ENCODE results near the gene VPS9D1.

The VPS9D1 gene

GRCh38 chr16:89716916-89717687 is 3.6 kb downstream of the VPS9D1 start:
- Histone ChIP-seq H3K9me3 (ENCODE audit: low read length) (no peaks in the 10 kb centered on the region), H3K4me3 (ENCODE audit: low read depth in 1 of 2, low read length in 2 of 2) (no peak overlapping the region), H3K9ac (ENCODE audit: low read length) (no peak overlapping the region), H3K27ac (ENCODE audit: low read depth, low read length) (no peak overlapping the region), H3K36me3 (ENCODE audit: insufficient read depth, low read length) (no peaks in the 10 kb centered on the region), H3K4me1 (ENCODE audit: insufficient read depth, low read length) (no peaks in the 10 kb centered on the region), H3K27me3 (ENCODE audit: control insufficient read depth in 1 of 2, insufficient read depth in 2 of 2, low read length in 2 of 2) (peaks cover 0 to 8% of the 10 kb centered on the region in 2 donors)

GRCh38 chr16:89716493-89716892 is 4.2 kb downstream of the VPS9D1 start:
- Histone ChIP-seq H3K36me3 (ENCODE audit: insufficient read depth, low read length) (no peaks in the 10 kb centered on the region), H3K9ac (ENCODE audit: low read length) (no peak overlapping the region), H3K4me1 (ENCODE audit: insufficient read depth, low read length) (no peaks in the 10 kb centered on the region), H3K27me3 (ENCODE audit: control insufficient read depth in 1 of 2, insufficient read depth in 2 of 2, low read length in 2 of 2) (peaks cover 0 to 12% of the 10 kb centered on the region in 2 donors), H3K27ac (ENCODE audit: low read depth, low read length) (no peak overlapping the region), H3K9me3 (ENCODE audit: low read length) (no peaks in the 10 kb centered on the region), H3K4me3 (ENCODE audit: low read depth in 1 of 2, low read length in 2 of 2) (no peak overlapping the region)

- no peaks in the 10 kb centered on the region for H3K4me1 ChIP-seq (ENCODE audit: insufficient read depth, low read length)
- no peak overlapping the region for H3K9ac ChIP-seq (ENCODE audit: low read length)
- H3K4me3 ChIP-seq (ENCODE audit: low read depth in 1 of 2, low read length in 2 of 2) = no peak overlapping the region
- H3K9me3 ChIP-seq (ENCODE audit: low read length) = no peaks in the 10 kb centered on the region
- no peaks in the 10 kb centered on the region for H3K36me3 ChIP-seq (ENCODE audit: insufficient read depth, low read length)
- peaks cover 0 to 12% of the 10 kb centered on the region in 2 donors for H3K27me3 ChIP-seq (ENCODE audit: control insufficient read depth in 1 of 2, insufficient read depth in 2 of 2, low read length in 2 of 2)
- H3K27ac ChIP-seq (ENCODE audit: low read depth, low read length) = no peak overlapping the region
These were observed 8.4 kb downstream of the VPS9D1 start for GRCh38 chr16:89712274-89712781.

GRCh38 chr16:89711601-89712273 is 9.0 kb downstream of the VPS9D1 start:
- Histone ChIP-seq H3K27ac (ENCODE audit: low read depth, low read length) (no peak overlapping the region), H3K4me3 (ENCODE audit: low read depth in 1 of 2, low read length in 2 of 2) (no peak overlapping the region), H3K4me1 (ENCODE audit: insufficient read depth, low read length) (no peaks in the 10 kb centered on the region), H3K9me3 (ENCODE audit: low read length) (no peaks in the 10 kb centered on the region), H3K9ac (ENCODE audit: low read length) (no peak overlapping the region), H3K27me3 (ENCODE audit: control insufficient read depth in 1 of 2, insufficient read depth in 2 of 2, low read length in 2 of 2) (peaks cover 0 to 12% of the 10 kb centered on the region in 2 donors), H3K36me3 (ENCODE audit: insufficient read depth, low read length) (no peaks in the 10 kb centered on the region)

- no peaks in the 10 kb centered on the region for H3K36me3 ChIP-seq (ENCODE audit: insufficient read depth, low read length)
- H3K4me1 ChIP-seq (ENCODE audit: insufficient read depth, low read length) = no peaks in the 10 kb centered on the region
- H3K9ac ChIP-seq (ENCODE audit: low read length) = no peak overlapping the region
- H3K27ac ChIP-seq (ENCODE audit: low read depth, low read length) = no peak overlapping the region
- H3K27me3 ChIP-seq (ENCODE audit: control insufficient read depth in 1 of 2, insufficient read depth in 2 of 2, low read length in 2 of 2) = peaks cover 0 to 12% of the 10 kb centered on the region in 2 donors
- H3K9me3 ChIP-seq (ENCODE audit: low read length) = no peaks in the 10 kb centered on the region
- no peak overlapping the region for H3K4me3 ChIP-seq (ENCODE audit: low read depth in 1 of 2, low read length in 2 of 2)
These were observed 9.8 kb downstream of the VPS9D1 start for GRCh38 chr16:89710709-89711564.

- H3K4me3 ChIP-seq (ENCODE audit: low read depth in 1 of 2, low read length in 2 of 2) = no peak overlapping the region
- H3K4me1 ChIP-seq (ENCODE audit: insufficient read depth, low read length) = no peaks in the 10 kb centered on the region
- no peaks in the 10 kb centered on the region for H3K36me3 ChIP-seq (ENCODE audit: insufficient read depth, low read length)
- H3K27ac ChIP-seq (ENCODE audit: low read depth, low read length) = no peak overlapping the region
- H3K9me3 ChIP-seq (ENCODE audit: low read length) = no peaks in the 10 kb centered on the region
- peaks cover 0 to 16% of the 10 kb centered on the region in 2 donors for H3K27me3 ChIP-seq (ENCODE audit: control insufficient read depth in 1 of 2, insufficient read depth in 2 of 2, low read length in 2 of 2)
- no peak overlapping the region for H3K9ac ChIP-seq (ENCODE audit: low read length)
These were observed 10.8 kb downstream of the VPS9D1 start for GRCh38 chr16:89709716-89710432.

- peaks cover 0 to 23% of the 10 kb centered on the region in 2 donors for H3K27me3 ChIP-seq (ENCODE audit: control insufficient read depth in 1 of 2, insufficient read depth in 2 of 2, low read length in 2 of 2)
- no peak overlapping the region for H3K27ac ChIP-seq (ENCODE audit: low read depth, low read length)
- no peaks in the 10 kb centered on the region for H3K9me3 ChIP-seq (ENCODE audit: low read length)
- no peaks in the 10 kb centered on the region for H3K4me1 ChIP-seq (ENCODE audit: insufficient read depth, low read length)
- H3K36me3 ChIP-seq (ENCODE audit: insufficient read depth, low read length) = no peaks in the 10 kb centered on the region
- no peak overlapping the region for H3K4me3 ChIP-seq (ENCODE audit: low read depth in 1 of 2, low read length in 2 of 2)
- H3K9ac ChIP-seq (ENCODE audit: low read length) = no peak overlapping the region
These were observed 11.5 kb downstream of the VPS9D1 start for GRCh38 chr16:89709166-89709565.

- Histone ChIP-seq H3K4me3 (ENCODE audit: low read depth in 1 of 2, low read length in 2 of 2) (no peak overlapping the region), H3K27me3 (ENCODE audit: control insufficient read depth in 1 of 2, insufficient read depth in 2 of 2, low read length in 2 of 2) (peaks cover 0 to 25% of the 10 kb centered on the region in 2 donors), H3K4me1 (ENCODE audit: insufficient read depth, low read length) (no peaks in the 10 kb centered on the region), H3K27ac (ENCODE audit: low read depth, low read length) (no peak overlapping the region), H3K36me3 (ENCODE audit: insufficient read depth, low read length) (no peaks in the 10 kb centered on the region), H3K9ac (ENCODE audit: low read length) (no peak overlapping the region), H3K9me3 (ENCODE audit: low read length) (no peaks in the 10 kb centered on the region)
These were observed 12.2 kb downstream of the VPS9D1 start for GRCh38 chr16:89708481-89708931.

- no peaks in the 10 kb centered on the region for H3K9me3 ChIP-seq (ENCODE audit: low read length)
- no peak overlapping the region for H3K9ac ChIP-seq (ENCODE audit: low read length)
- H3K27me3 ChIP-seq (ENCODE audit: control insufficient read depth in 1 of 2, insufficient read depth in 2 of 2, low read length in 2 of 2) = peaks cover 0 to 30% of the 10 kb centered on the region in 2 donors
- no peaks in the 10 kb centered on the region for H3K36me3 ChIP-seq (ENCODE audit: insufficient read depth, low read length)
- H3K27ac ChIP-seq (ENCODE audit: low read depth, low read length) = no peak overlapping the region
- no peak overlapping the region for H3K4me3 ChIP-seq (ENCODE audit: low read depth in 1 of 2, low read length in 2 of 2)
- no peaks in the 10 kb centered on the region for H3K4me1 ChIP-seq (ENCODE audit: insufficient read depth, low read length)
These were observed 13.0 kb downstream of the VPS9D1 start for GRCh38 chr16:89707695-89708094.

- Histone ChIP-seq H3K9ac (ENCODE audit: low read length) (no peak overlapping the region), H3K4me3 (ENCODE audit: low read depth in 1 of 2, low read length in 2 of 2) (no peak overlapping the region)
These were observed 14.0 kb downstream of the VPS9D1 start for GRCh38 chr16:89706518-89707260.

More at GRCh38 chr16:89706518-89707260, 14.0 kb downstream of the VPS9D1 start:
- Histone ChIP-seq H3K27ac (ENCODE audit: low read depth, low read length) (no peak overlapping the region), H3K9me3 (ENCODE audit: low read length) (no peaks in the 10 kb centered on the region), H3K4me1 (ENCODE audit: insufficient read depth, low read length) (no peaks in the 10 kb centered on the region), H3K36me3 (ENCODE audit: insufficient read depth, low read length) (no peaks in the 10 kb centered on the region), H3K27me3 (ENCODE audit: control insufficient read depth in 1 of 2, insufficient read depth in 2 of 2, low read length in 2 of 2) (peaks cover 0 to 30% of the 10 kb centered on the region in 2 donors)

All from muscle layer of colon (tissue), 2 donors.